Amniotic epithelial cell (primary cell): ENCODE results near the gene C17orf100.
A peak's percentile ranks its signal among the peaks of the same experiment; 100 is the strongest.
"Not testable (repeated sequence)": the region's sequence is repeated elsewhere in the genome, so short reads cannot be mapped to it uniquely, and the experiment has no call there.

Experiments used
- DNase-seq: peaks from one replicate; pipeline ENCODE4 v3.0.0-alpha.2; 2010; ENCODE audit warnings: low read depth

The C17orf100 gene

DNA sequence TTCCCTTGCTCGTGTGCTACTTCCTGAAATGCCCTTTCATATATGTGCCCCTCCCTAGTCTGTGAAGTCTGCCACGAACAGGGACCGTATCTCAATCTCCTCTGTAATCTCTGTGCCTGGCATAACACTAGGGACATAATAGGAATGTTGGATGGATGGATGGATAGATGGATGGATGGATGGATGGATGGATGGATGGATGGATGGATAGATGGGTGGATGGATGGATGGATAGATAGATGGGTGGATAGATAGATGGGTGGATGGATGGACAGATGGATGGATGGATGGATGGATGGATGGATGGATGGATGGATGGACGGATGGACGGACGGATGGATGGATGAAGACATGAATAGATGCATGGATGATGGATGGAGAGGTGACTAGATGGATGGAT is 40.4 kb downstream of the C17orf100 start:
- not testable (repeated sequence) for DNase-seq

DNA sequence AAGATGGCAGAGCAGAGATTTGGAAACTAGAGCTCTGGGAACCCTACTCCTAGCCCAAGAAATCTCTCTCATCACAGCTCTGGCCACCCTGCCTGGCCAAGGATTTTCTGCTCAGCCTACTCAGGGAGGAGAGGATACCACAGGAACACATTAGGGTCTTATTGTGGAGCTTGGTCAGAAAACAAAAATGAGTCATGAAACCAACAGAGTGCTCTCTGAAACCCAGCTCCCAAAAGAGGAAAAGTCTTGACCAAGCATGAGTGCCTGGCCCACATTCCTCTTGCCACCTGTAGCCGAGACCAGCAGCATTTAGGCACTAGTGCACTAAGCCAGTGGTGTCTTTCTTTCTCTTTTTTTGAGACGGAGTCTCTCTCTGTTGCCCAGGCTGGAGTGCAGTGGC is 43.5 kb downstream of the C17orf100 start:
- DNase-seq: no peak

DNA sequence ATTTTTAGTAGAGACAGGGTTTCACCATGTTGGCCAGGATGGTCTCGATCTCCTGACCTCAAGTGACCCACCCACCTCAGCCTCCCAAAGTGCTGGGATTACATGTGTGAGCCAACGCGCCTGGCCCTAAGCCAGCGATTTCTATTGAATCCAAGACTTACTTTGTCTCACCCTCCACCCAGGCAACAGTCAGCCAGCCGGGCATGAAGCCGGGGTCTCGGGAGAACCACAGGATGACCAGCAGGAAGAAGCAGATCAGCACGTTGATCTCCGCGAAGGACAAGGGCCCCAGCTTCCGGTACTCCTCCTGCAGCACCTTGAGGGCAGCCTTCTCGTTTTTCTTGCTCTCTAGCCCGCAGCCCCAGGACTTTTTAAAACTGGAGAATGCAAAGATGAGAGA is 44.0 kb downstream of the C17orf100 start:
- DNase-seq: no peak

DNA sequence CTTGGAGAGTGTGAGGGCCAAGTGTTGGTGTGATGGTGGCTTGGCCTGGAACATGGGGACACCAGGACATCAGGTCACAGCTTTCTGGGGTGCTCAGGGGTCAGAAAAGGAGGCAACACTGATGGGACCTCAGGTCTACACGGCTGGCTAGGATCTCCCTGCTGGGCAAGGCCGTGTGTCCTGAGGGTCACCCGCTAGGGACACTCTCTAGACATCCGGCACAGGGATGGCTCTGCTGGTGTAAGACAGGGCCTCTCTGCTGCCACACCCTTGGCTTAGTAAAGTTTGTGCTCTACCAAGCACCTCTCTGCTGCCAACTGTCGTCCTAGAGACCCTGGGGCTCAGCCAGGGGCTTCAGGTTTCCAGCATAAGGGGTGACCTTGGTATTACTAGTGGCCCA is 45.3 kb downstream of the C17orf100 start:
- DNase-seq: no peak

DNA sequence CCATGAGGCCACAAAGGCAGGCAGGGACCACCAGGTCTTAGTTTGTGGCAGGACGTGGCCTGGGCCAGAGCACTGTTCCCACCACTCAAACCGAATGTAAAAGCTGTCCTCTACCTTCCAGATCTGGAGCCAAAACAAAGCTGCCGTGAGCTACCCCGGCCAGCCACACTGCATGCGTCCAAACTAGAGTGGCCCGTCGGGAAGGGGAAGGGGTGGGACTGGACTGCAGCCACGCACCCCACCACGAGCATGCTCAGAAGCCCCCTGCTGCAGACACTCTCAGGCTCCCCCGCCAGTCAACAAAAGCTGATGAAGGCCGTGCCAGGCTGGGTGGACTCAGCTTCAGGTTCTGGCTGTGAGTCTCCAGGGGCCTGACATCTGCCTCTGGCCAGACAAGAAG is 46.4 kb downstream of the C17orf100 start:
- DNase-seq: no peak

DNA sequence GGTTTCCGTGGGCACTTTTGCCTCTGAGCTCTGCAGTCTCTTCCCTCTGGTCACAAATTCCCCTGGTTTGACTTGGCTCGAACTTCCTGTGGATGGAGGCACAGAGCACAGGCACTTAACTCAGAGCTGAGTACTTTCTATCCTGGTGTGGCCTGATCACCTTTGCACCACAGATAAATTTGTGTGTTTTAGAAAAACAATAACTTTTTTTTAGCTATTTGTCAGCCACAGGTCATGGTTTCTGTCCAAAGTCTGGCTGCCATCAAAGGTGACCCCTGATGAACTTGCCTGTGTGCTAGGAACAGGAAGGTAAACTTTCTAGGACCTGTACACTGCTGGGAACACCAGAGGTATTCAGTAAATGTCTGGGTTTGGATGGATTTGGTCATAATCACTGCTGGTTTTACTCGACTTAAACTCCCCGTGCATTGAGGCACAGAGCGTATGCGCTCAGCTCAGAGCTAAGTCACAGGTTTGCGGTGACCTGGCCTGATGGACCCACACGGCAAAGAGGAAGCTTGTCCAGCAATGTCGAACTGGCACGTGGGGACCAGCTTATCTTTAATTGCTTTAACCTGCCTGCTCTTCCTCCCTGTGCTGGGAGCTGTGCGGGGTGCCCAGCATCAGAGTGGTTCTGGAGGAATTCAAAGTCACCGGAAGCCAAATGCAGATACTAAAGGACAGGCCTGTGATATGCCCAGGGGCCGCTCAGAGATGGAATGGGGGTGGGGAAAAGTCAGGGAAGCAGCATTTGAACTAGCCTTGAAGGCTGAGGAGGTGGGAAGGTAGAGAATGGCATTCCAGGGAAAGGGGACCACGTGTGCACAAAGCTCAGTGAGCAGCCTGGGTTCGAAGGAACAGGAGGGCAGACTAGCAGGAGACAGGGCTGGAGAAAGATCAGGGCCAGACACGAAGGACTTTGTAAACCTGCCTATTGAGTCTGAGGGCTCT is 48.7 kb downstream of the C17orf100 start:
- DNase-seq: no peak

DNA sequence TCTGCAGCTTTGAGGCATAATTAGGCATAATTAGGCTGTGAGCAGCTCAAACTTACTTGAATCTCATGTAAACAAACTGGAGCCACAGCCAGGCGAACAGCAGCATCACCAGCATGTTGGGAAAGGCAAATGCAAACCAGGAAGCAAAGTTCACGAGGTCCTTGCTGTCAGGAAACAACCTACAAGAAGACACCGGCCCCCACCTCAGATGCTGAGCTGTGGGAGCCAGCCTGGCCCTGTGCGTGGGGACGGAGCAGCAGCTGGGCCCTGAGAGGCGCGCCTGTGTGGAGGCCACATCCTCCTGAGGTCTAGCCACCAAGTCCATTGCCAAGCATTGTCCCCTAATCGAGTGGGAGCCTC is 49.4 kb downstream of the C17orf100 start:
- DNase-seq: no peak

DNA sequence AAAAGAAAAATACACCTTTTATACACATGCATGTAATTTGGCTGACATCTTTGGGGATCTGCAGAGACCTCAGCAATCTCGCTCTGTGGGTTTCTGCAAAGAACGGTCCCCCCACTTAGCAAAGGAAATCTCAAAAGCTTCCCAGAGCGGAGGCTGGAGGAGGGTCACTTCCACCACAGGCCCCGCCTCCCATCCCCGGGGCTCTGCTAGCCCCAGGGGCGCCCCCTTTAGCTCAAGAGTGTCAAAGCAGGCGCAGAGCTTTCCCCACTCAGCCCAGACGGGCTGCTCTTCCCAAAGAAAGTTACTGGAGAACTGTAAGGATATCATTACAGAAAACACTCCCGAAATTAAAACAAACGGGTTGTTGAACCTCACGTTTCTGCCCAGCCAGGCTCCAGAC is 50.2 kb downstream of the C17orf100 start:
- peak; percentile 8 for DNase-seq

DNA sequence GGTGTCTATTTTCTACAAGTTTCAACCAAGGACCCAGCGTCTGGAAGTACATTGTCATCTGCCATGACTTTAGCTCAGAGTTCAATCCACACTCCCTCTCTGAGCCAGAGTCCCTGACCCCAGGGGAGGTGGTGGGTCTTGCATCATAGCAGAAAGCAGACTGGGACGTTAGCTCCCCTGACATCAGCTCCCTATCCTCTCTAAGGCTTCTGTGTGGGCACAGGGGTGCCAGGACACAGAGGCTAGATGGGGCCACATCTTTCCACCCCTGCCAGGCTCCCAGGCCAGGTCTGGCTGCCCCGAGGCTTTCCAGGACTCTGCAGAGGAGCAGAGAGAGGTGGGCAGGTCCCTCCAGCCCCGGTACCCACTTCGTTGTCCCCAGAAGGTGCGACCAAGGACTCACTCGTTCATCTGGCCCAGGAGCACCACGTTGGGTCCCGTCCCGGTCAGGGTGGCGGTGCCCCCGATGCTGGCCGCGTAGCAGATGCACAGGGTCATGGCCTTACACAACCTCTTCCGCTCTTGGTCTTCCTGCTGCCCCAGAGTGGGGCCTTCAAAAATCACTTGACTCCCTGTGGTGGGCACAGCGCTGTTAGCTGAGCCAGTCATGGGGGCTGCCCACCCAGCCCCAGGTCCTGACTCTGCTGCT is 51.1 kb downstream of the C17orf100 start:
- no peak for DNase-seq
